Measurements from ENCODE around the gene PGAM2.

PGAM2 gene

DNA sequence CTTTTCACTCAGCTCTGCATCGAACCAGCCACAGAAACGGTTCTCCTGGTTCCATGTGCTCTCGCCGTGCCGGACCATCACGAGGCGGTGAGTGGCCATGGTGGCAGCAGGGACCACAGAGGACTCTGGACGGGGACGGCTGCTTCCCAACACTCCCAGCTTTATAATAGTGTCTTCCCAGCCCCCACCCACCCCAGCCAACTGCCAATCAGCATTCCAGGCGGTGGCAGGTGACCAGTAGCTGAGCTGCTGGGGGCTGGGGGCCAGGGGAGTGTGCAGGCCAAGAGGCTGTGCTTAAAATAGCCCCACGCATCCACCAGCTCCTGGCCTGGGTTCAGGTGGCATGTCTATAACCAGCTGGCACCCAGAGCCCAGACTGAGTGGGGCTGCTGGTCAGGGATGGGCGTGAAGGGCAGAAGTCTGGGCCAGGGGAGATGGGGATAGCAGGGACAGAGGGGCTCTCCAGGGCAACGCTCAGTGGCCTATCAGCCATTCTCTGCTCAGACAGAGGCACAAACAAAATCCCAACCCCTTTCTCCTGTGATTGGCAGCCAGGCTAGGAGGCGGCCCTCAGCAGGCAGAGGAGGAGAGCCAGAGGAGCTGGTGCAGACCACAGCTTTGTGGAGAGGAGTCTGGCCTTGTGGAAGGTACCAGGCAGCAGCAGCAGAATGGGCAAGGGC, at the start of gene PGAM2:
TSS of gene PGAM2 (minus strand) at position 137 of the 680 bp plus-strand sequence. CDS start at position 99, 38 bp downstream.
- no peak for DNase-seq (ENCODE audit: low read depth)

DNA sequence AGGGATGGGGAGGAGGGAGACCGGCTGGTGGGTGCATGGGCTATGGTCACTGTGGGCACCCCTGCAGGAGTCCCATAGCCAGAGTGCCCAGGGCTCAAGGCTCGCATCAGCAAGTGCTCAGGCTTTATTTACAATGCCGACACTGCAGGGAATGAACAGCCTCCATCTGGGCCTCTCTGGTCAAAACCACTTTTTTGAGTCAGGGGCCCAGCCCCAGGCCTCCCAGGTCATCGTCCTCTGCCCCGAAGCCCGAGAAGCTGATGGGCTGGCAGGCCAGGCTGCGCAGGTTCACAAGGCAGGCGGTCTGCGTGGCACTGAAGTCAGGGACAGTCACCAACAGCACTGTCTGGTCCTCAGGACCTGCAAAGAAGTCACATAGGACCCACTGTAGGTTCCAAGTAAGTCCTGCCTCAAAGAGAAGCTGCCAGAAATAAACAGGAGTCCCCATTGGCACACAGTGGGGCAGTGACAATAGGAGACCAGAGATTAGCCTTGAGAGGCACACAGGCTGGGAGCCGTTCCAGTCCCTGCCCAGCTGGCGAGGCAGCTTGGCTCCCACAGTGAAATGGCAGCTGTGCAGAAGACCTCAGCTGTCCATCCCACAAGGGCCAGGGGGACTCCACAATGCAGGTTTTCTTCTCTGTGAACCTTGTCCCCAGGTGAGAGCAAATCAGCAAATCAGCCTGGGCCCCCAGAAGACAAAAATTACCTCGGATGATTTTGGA, 49.4 kb upstream of the PGAM2 start:
- no peak for DNase-seq (ENCODE audit: low read depth)

DNA sequence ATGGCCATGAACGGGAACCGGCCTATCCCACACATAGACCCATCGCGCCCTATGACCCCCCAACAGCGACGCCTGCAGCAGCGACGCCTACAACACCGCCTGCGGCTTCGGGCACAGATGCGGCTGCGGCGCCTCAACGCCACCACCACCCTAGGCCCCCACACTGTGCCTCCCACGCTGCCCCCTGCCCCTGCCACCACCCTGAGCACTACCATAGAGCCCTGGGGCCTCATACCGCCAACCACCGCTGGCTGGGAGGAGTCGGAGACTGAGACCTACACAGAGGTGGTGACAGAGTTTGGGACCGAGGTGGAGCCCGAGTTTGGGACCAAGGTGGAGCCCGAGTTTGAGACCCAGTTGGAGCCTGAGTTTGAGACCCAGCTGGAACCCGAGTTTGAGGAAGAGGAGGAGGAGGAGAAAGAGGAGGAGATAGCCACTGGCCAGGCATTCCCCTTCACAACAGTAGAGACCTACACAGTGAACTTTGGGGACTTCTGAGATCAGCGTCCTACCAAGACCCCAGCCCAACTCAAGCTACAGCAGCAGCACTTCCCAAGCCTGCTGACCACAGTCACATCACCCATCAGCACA, 48.5 kb upstream of the PGAM2 start:
- no peak for DNase-seq (ENCODE audit: low read depth)

DNA sequence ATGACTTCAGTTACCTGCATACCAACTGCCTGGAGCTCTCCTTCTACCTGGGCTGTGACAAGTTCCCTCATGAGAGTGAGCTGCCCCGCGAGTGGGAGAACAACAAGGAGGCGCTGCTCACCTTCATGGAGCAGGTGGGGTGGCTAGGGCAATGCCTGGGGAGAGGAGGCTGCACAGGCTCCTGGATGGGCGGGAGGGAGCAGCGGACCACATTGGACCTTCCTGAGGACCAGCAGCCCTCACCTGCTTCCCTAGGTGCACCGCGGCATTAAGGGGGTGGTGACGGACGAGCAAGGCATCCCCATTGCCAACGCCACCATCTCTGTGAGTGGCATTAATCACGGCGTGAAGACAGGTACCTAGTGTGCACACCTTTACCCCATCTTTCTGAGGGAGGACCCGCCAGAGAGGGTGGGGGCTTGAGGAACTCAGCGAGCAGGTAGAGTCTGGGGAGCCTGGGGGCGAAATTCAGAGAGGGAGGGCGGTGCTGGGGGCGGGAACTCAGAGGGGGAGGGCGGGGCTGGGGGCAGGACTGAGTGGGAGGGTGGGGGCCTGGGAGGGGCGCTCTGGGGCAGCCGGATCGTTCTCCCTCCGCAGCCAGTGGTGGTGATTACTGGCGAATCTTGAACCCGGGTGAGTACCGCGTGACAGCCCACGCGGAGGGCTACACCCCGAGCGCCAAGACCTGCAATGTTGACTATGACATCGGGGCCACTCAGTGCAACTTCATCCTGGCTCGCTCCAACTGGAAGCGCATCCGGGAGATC, 47.8 kb upstream of the PGAM2 start:
- no peak for DNase-seq (ENCODE audit: low read depth)

DNA sequence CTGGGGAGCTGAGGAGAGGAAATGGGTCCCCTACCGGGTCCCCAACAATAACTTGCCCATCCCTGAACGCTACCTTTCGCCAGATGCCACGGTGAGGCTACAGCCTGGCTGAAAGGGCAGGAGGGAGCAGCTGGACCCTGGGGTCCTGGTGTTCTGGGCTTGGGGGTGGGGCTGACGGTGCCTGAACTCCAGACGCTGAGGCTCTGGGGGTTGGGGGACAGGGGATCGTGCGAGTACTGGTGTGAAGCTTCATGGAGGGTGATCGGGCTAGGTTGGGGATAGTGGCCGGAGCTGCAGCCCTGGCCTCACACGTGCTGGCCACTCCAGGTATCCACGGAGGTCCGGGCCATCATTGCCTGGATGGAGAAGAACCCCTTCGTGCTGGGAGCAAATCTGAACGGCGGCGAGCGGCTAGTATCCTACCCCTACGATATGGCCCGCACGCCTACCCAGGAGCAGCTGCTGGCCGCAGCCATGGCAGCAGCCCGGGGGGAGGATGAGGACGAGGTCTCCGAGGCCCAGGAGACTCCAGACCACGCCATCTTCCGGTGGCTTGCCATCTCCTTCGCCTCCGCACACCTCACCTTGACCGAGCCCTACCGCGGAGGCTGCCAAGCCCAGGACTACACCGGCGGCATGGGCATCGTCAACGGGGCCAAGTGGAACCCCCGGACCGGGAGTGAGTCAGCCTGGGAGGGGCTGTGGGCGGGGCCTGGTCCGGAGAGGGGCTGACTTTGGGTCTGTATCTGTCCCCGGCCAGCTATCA, 47.0 kb upstream of the PGAM2 start:
- no peak for DNase-seq (ENCODE audit: low read depth)

DNA sequence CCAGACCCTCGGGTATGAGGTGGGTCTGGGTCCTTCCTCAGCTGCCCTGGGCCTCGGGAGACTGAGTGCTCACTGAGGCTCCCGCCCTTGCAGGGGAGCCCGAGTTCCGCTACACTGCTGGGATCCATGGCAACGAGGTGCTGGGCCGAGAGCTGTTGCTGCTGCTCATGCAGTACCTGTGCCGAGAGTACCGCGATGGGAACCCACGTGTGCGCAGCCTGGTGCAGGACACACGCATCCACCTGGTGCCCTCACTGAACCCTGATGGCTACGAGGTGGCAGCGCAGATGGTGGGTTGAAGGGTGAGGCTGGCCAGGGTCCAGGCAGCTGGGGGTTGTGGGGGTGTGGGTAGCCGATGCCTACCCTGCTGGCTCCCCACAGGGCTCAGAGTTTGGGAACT, 46.4 kb upstream of the PGAM2 start:
- no peak for DNase-seq (ENCODE audit: low read depth)

DNA sequence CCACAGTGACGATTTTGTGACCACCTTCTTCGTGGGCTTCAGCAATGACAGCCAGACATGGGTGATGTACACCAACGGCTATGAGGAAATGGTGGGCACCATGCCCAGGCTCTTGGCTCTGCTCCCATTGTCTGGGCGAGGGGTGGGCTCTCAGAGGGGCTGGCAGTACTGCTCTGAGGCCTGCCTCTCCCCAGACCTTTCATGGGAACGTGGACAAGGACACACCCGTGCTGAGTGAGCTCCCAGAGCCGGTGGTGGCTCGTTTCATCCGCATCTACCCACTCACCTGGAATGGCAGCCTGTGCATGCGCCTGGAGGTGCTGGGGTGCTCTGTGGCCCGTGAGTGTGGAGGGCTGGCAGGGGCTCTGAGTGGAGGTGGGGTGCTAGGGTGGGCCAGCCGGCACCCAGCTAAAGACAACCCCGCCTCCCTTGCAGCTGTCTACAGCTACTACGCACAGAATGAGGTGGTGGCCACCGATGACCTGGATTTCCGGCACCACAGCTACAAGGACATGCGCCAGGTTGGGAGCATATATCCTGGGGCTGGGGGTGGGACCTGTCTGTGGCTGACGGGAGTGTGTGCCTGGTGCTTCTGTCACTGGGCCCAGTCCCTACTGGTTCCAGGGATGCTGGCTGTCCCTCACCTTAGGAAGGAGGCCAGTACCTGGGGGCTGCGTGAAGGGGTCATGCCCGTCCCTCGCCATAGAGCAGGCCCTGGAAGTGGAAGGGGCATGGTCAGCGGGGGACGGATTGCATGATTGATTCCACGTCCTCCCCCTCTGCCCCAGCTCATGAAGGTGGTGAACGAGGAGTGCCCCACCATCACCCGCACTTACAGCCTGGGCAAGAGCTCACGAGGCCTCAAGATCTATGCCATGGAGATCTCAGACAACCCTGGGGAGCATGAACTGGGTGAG, 45.6 kb upstream of the PGAM2 start:
- DNase-seq (ENCODE audit: low read depth): no peak

DNA sequence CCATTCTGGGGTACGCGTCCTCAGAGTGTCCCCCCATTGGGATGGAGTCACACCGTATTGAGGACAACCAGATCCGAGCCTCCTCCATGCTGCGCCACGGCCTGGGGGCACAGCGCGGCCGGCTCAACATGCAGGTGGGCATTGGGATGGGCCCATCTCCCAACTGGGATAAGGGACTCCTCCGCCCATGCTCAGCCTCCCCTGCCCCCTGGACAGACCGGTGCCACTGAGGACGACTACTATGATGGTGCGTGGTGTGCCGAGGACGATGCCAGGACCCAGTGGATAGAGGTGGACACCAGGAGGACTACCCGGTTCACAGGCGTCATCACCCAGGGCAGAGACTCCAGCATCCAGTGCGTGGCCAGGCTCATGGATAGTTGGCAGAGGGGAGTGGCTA, 44.6 kb upstream of the PGAM2 start:
- DNase-seq (ENCODE audit: low read depth): no peak

DNA sequence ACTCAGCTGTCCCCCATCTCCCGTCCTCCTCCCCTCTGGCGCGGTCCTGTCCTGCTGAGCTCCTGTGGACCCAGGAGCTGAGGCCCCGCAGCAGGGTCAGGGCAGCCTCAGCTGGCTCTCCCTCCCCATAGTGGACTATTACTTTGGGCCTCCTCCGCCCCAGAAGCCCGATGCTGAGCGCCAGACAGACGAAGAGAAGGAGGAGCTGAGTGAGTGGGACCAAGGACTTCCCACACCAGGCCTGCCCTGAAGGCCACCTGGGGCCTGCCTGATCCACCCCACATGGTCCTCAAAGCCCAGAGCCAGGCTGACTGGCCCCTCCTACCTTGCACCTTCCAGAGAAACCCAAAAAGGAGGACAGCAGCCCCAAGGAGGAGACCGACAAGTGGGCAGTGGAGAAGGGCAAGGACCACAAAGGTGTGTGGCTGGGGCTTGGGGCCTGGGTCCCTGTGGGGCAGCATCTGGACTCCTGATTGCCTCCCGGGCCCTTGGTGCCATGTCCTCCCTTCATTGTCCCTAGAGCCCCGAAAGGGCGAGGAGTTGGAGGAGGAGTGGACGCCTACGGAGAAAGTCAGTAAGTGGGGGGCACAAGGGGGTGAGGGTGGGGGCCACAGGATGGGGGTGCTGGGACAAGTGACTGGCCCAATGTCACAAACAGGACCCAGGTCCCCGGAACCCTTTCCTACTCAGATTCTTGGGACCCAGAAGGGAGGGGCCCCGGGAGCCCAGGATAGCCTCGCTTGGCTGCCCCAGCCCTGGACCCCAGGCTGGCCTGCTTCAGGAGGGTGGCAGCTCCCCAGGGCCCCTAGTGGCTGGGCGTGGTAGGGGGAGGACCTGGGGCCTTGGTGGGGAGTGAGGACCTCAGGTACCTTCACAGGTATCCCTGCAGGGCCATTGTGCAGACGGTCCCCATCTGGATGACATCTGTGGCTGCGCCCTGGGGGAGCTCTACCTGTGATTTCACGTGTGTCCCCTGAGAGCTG, 43.7 kb upstream of the PGAM2 start:
- no peak for DNase-seq (ENCODE audit: low read depth)

DNA sequence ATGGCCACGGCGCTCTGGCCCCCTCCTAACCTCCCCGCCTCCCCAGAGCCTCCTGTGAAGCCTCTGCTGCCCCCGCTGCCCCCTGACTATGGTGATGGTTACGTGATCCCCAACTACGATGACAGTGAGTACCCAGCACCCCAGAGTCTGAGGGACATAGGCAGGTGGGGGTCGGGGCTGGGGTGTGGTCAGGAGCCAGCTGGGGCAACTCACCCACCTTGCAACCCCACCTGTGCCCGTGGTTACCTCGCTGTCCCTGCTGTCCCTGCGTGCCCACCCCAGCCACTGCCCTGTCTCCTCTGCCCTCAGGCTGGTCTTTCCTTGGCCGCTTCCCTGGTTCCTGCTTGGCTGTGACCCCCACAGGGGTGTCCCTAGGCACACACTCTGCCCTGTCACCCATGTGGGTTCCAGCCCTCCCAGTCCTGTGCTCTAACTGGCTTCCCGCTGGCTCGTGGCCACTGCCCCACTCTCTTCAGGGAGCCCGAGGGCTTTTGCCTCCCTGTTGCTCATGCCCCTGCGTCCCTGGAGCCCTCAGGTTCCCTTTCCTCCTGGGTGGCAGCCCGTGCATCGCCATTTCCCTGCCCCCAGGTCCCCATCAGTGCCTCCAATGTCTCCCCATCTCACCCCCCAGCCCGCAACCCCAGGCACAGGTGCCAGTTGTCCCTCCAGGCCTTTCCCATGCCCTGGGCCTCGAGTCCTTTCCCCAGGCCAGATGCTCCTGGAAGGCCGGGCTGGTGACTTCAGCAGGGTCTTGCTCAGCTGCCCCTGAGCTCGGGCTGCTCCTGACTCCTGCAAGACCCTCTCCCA, 42.8 kb upstream of the PGAM2 start:
- no peak for DNase-seq (ENCODE audit: low read depth)

DNA sequence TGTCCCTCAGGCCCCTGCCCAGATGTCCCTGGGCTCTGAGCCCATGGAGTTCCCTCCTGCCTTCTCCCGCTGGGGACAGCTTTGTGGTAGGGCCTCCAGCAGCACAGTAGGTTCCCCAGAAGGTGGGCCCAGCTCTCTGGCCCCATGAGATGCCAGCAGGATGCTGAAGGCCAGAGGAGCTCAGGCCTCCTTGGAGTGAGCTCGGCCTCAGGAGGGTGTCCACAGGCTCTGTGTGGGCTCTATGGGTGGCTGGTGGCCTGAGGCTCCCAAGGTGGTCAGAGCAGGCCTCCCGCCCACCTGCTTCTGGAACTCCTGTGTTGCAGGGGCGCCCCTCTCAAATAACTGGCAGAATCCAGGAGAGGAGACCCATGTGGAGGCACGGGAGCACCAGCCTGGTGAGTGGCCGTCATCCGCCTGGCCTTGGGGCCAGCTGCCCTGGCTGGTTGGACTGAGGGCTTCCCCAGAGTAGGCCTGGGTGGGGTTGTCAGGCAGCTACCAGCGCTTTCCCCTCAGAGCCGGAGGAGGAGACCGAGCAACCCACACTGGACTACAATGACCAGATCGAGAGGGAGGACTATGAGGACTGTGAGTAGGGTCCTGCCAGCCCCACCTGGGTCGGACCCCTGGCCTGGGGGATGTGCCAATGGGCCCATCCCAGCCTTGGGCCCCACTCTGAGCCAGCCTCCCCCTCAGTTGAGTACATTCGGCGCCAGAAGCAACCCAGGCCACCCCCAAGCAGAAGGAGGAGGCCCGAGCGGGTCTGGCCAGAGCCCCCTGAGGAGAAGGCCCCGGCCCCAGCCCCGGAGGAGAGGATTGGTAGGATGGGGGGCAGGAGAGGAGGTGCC, 42.0 kb upstream of the PGAM2 start:
- DNase-seq (ENCODE audit: low read depth): no peak

DNA sequence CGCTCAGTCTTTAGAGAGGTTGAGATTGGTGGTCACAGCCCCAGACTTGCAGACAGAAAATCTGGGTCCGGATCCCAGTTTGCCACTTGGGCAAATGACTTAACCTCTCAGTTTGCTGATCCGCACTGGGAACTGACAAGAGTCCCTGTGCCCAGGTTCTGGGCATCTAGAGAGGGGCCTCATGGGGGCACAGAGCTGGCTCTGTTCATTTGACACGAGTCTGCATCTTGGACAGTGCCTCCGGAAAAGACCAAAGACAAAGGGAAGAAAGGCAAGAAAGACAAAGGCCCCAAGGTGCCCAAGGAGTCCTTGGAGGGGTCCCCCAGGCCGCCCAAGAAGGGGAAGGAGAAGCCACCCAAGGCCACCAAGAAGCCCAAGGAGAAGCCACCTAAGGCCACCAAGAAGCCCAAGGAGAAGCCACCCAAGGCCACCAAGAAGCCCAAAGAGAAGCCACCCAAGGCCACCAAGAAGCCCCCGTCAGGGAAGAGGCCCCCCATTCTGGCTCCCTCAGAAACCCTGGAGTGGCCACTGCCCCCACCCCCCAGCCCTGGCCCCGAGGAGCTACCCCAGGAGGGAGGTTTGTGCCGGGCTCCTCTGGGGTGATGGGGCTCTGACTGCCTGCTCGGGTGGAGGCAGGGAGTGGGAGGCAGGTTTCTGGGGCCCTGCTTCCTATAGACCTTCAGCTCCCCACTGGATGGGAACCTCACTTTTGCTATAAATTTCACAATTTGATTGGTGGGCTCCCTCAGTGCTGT, 41.1 kb upstream of the PGAM2 start:
- no peak for DNase-seq (ENCODE audit: low read depth)

DNA sequence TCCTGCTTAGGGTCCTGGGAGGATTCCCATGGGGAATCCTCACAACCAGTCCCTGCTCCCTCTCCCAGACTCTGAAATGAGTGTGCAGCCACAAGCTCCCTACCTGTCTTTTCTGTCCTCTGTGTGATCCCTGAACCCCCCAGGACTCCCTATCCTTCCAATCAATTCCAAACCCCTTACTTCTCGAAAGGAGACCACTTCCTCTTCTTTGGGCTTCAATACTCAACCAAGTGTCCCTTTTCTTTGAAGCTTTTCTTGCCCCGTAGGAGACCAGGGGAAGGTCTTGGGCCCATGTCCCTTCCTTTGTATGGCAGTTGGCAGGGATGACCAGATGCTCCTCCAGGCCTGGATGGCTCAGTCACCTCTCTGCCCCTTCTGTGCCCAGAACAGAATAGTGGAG, 40.5 kb upstream of the PGAM2 start:
- DNase-seq (ENCODE audit: low read depth): no peak

DNA sequence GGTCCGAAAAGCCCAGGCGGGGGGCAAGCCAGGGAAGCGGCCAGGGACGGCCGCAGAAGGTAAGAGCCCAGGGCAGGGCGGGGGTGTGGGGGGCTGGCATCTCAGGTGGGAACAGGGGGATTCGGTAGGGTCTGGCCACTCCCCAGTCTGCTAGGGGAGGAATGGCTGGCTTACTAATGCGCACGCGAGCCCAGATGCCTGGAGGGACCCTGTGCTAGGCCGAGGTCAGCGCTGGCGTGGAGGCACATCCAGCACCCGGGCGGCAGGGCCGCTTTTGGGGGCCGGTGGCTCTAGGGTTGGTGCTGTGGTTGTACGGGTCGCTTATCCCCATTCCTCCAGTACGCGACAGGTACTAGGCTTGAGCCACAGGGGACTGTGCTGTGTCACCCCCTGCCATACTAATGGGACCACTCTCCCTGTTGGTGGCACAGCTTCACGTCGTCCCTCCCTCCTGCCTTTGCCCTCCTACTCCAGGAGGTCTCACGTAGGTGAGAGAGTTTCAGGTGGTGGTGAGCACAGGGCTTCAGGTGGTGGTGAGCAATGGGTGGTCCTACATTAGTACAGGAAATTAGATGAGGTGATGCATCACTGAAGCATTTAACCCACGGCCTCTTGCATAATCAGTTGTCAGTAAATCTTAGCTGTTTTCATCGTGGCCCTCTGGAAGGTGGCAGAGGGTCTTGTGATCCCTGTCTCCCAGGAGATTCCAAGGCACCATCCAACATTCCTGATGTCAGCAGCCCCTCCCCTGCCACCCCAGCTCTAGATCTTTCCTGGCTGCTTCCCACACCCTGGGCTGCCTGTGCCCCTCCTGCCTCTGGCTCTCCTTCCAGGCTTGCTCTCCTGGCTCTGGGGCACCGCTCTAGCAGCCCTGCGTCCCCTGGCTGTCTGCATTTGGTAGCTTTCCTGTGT, 39.7 kb upstream of the PGAM2 start:
- DNase-seq (ENCODE audit: low read depth): no peak

DNA sequence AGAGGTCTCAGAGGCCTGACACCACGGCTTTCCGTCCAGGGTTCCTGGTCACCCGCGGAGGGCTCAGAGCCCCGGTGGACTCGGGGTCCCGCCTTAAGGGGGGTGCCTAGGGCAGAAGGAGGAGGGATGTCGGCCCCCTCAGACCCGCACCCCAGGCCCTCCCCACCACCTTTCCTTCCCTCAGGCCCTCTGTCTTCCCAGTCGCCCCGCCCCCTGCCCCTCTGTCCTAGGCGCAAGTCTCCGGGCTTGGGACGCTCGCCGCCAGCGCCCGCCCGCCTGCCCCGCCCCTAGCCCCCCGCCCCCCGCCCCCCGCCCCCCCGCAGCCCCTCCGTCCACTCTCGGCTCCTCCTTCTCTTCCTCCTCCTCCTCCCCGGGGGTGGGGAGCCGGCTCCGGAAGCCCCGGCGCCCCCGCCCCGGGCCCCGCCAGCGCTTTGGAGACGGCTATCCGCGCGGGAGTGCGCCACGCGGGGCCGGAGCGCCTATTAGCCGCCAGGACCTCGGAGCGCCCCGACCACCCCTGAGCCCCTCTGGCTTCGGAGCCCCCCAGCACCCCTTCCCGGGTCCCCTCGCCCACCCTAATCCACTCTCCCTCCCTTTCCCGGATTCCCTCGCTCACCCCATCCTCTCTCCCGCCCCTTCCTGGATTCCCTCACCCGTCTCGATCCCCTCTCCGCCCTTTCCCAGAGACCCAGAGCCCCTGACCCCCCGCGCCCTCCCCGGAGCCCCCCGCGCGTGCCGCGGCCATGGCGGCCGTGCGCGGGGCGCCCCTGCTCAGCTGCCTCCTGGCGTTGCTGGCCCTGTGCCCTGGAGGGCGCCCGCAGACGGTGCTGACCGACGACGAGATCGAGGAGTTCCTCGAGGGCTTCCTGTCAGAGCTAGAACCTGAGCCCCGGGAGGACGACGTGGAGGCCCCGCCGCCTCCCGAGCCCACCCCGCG, 38.8 kb upstream of the PGAM2 start, which contains the start of gene AEBP1:
TSS of gene AEBP1 (plus strand) at position 423 of the 937 bp plus-strand sequence. CDS start at position 744, 321 bp downstream.
- no peak for DNase-seq (ENCODE audit: low read depth)
